ENCODE data around the gene EML4.

DNA sequence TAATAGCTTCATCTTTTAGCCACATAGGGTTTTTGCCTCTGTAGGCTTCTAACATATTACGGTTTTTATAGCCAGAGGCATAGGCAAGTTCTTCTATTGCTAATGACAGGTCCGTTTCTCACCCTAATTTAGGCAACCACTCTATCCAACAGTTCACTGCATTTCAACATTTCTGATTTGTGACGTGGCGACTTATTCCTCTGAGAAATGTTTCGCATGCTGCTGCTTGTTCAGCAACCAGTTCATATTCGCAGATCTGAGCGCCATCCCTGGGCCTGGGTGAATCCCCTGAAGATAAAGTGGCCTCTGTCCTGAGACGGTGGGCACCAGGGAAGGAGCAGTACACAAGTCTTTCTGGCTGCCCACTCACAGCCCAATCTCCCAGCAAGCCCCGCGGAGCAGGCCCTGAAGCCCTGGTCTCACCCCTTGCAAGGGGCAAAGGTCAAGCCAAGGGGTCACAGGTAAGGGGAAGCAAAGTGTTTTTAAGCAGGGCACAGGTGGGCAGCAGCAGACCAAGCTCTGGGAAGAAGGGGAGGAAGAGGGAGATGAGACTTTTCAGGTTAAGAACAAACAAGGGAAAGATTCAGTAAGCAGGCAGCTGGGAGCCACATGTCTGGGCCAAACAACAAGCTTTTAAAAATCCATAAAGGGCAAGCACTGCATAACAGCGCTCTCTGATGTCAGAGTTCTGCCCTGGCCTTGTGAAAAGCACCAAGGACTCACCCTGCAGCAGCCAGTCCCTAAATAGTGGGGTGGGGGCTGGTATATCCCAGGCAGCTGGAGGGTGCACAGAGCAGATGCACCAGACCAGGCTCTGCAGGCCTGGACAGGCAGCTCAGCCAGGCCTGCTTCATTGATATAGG is 202.7 kb downstream of the EML4 start:
- TF ChIP-seq POLR2A (IDR thresholded peaks at IDR 0.05; ENCODE audit: low read length): no peak
- no peak for TF ChIP-seq GATA1 (IDR thresholded peaks at IDR 0.05; ENCODE audit: low read depth, low read length)
